Measurements from ENCODE around the gene CDK6. TPM values are rescaled to one million over a fixed set of nuclear protein-coding genes. Genes with fewer than 3 reads are reported as not detected.
A peak's percentile ranks its signal among the peaks of the same experiment; 100 is the strongest.

CDK6 gene
- total and polyA plus RNA-seq, 10 of the 15 experiments (the other 5 are each of a cell fraction or from before 2014, with no cell fraction given): 8.0 to 118 (median 45.8) TPM

DNA sequence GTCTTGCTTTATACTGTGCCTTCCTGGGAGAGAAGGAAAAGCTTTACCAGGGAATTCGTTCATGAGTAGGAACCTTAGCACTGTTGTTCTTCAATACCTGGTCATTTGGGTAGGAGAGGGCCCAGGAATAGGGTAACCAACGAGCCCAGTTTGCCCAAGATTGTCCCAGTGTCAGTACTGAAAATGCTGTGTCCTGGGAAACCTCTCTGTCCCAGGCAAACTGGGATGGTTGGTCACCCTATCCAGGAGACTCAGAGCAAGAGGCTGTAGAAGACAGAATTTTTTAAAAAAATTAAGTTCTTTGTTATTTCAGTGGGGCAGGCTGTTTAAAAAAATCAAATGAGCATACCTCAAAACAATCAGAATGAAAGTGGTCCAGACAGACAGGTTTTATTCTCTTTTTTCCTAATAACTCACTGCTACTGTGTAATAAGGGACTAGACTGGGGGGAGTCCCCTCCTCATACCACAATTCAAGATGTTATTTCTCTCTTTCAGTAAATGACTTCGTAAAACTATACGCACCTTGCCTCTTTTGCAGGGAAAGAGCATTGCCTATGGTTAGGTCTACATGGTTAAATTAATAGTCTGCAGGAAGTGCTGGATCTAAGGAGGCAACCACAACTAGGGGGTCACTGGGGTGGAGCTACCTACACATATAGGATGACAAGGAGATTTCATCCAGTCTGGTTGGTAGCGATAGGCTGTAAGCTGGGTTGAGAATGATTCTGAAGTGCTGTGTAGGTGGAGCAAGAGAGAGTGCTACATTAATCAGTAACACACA lies 205.1 kb downstream of the CDK6 start (continued):
- TF ChIP-seq, protein P1, sequence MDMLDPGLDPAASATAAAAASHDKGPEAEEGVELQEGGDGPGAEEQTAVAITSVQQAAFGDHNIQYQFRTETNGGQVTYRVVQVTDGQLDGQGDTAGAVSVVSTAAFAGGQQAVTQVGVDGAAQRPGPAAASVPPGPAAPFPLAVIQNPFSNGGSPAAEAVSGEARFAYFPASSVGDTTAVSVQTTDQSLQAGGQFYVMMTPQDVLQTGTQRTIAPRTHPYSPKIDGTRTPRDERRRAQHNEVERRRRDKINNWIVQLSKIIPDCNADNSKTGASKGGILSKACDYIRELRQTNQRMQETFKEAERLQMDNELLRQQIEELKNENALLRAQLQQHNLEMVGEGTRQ (IDR thresholded peaks at IDR 0.05; ENCODE audit: borderline replicate concordance, low read depth, low read length): no peak
- TF ChIP-seq, protein P2, sequence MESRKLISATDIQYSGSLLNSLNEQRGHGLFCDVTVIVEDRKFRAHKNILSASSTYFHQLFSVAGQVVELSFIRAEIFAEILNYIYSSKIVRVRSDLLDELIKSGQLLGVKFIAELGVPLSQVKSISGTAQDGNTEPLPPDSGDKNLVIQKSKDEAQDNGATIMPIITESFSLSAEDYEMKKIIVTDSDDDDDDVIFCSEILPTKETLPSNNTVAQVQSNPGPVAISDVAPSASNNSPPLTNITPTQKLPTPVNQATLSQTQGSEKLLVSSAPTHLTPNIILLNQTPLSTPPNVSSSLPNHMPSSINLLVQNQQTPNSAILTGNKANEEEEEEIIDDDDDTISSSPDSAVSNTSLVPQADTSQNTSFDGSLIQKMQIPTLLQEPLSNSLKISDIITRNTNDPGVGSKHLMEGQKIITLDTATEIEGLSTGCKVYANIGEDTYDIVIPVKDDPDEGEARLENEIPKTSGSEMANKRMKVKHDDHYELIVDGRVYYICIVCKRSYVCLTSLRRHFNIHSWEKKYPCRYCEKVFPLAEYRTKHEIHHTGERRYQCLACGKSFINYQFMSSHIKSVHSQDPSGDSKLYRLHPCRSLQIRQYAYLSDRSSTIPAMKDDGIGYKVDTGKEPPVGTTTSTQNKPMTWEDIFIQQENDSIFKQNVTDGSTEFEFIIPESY (IDR thresholded peaks at IDR 0.05): no peak
- peak; percentile 49; the same call in 1 of the 2 replicates for TF ChIP-seq GABPA (IDR thresholded peaks at IDR 0.05; ENCODE audit: low read depth)
- TF ChIP-seq NFIC (IDR thresholded peaks at IDR 0.05; ENCODE audit: low read depth, low read length): peak; percentile 94
- TF ChIP-seq, protein P3, sequence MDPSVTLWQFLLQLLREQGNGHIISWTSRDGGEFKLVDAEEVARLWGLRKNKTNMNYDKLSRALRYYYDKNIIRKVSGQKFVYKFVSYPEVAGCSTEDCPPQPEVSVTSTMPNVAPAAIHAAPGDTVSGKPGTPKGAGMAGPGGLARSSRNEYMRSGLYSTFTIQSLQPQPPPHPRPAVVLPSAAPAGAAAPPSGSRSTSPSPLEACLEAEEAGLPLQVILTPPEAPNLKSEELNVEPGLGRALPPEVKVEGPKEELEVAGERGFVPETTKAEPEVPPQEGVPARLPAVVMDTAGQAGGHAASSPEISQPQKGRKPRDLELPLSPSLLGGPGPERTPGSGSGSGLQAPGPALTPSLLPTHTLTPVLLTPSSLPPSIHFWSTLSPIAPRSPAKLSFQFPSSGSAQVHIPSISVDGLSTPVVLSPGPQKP (IDR thresholded peaks at IDR 0.05; ENCODE audit: low read depth, low read length): no peak
- TF ChIP-seq ZBED1 (IDR thresholded peaks at IDR 0.05; ENCODE audit: borderline replicate concordance): no peak; the same call in 1 of the 2 replicates
- TF ChIP-seq, protein P4, sequence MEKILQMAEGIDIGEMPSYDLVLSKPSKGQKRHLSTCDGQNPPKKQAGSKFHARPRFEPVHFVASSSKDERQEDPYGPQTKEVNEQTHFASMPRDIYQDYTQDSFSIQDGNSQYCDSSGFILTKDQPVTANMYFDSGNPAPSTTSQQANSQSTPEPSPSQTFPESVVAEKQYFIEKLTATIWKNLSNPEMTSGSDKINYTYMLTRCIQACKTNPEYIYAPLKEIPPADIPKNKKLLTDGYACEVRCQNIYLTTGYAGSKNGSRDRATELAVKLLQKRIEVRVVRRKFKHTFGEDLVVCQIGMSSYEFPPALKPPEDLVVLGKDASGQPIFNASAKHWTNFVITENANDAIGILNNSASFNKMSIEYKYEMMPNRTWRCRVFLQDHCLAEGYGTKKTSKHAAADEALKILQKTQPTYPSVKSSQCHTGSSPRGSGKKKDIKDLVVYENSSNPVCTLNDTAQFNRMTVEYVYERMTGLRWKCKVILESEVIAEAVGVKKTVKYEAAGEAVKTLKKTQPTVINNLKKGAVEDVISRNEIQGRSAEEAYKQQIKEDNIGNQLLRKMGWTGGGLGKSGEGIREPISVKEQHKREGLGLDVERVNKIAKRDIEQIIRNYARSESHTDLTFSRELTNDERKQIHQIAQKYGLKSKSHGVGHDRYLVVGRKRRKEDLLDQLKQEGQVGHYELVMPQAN (conservative IDR thresholded peaks at IDR 0.05): no peak
- TF ChIP-seq IKZF1 (conservative IDR thresholded peaks at IDR 0.05): peak; percentile 85
- TF ChIP-seq FOS (IDR thresholded peaks at IDR 0.05; ENCODE audit: borderline replicate concordance, extremely low read depth, insufficient read length): no peak
- TF ChIP-seq, protein P5, sequence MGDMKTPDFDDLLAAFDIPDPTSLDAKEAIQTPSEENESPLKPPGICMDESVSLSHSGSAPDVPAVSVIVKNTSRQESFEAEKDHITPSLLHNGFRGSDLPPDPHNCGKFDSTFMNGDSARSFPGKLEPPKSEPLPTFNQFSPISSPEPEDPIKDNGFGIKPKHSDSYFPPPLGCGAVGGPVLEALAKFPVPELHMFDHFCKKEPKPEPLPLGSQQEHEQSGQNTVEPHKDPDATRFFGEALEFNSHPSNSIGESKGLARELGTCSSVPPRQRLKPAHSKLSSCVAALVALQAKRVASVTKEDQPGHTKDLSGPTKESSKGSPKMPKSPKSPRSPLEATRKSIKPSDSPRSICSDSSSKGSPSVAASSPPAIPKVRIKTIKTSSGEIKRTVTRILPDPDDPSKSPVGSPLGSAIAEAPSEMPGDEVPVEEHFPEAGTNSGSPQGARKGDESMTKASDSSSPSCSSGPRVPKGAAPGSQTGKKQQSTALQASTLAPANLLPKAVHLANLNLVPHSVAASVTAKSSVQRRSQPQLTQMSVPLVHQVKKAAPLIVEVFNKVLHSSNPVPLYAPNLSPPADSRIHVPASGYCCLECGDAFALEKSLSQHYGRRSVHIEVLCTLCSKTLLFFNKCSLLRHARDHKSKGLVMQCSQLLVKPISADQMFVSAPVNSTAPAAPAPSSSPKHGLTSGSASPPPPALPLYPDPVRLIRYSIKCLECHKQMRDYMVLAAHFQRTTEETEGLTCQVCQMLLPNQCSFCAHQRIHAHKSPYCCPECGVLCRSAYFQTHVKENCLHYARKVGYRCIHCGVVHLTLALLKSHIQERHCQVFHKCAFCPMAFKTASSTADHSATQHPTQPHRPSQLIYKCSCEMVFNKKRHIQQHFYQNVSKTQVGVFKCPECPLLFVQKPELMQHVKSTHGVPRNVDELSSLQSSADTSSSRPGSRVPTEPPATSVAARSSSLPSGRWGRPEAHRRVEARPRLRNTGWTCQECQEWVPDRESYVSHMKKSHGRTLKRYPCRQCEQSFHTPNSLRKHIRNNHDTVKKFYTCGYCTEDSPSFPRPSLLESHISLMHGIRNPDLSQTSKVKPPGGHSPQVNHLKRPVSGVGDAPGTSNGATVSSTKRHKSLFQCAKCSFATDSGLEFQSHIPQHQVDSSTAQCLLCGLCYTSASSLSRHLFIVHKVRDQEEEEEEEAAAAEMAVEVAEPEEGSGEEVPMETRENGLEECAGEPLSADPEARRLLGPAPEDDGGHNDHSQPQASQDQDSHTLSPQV (IDR thresholded peaks at IDR 0.05): no peak
- TF ChIP-seq ZNF24 (IDR thresholded peaks at IDR 0.05): 0 out of 2 replicates have a peak, but pooled peaks have one; percentile 49
- TF ChIP-seq ETV6 (conservative IDR thresholded peaks at IDR 0.05 in 1 of 2, IDR thresholded peaks at IDR 0.05 in 1 of 2; ENCODE audit: borderline replicate concordance in 1 of 2, low read depth in 1 of 2): peak in 1 of 2 experiments; percentile 39; a peak in 1 of 4 replicates
- no peak for TF ChIP-seq SRF (IDR thresholded peaks at IDR 0.05; ENCODE audit: low read depth in 2 of 2, low read length in 2 of 2)
- TF ChIP-seq SMAD1 (IDR thresholded peaks at IDR 0.05; ENCODE audit: low read depth, partially characterized antibody): no peak
- 0 out of 2 replicates have a peak, but pooled peaks have one; percentile 23 for TF ChIP-seq YY1 (IDR thresholded peaks at IDR 0.05; ENCODE audit: low read depth, low read length)
- TF ChIP-seq MXI1 (IDR thresholded peaks at IDR 0.05; ENCODE audit: low read depth, low read length): 0 out of 2 replicates have a peak, but pooled peaks have one; percentile 27
- TF ChIP-seq, protein P6, sequence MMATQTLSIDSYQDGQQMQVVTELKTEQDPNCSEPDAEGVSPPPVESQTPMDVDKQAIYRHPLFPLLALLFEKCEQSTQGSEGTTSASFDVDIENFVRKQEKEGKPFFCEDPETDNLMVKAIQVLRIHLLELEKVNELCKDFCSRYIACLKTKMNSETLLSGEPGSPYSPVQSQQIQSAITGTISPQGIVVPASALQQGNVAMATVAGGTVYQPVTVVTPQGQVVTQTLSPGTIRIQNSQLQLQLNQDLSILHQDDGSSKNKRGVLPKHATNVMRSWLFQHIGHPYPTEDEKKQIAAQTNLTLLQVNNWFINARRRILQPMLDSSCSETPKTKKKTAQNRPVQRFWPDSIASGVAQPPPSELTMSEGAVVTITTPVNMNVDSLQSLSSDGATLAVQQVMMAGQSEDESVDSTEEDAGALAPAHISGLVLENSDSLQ (IDR thresholded peaks at IDR 0.05): peak; percentile 43

All from GM12878 (cell line).